ENCODE data around the gene BIN1. TPM values are rescaled to one million over a fixed set of nuclear protein-coding genes. Genes with fewer than 3 reads are reported as not detected.

BIN1 gene
- total RNA-seq, 1 donor from 2014 or later, result 597 TPM

- Histone ChIP-seq H3K4me3 (ENCODE audit: low read length in 3 of 3) (no peak overlapping the region), H3K4me1 (ENCODE audit: control insufficient read depth in 3 of 3, insufficient read depth in 3 of 3, low read length in 3 of 3) (peaks cover 92 to 99% (median 98%) of the 10 kb centered on the region in 3 donors), H3K27ac (ENCODE audit: low read depth, low read length) (peak overlapping the region; percentile 86), H3K9me3 (ENCODE audit: control insufficient read depth in 3 of 3, low read length in 3 of 3) (no peaks in the 10 kb centered on the region), H3K9ac (ENCODE audit: low read depth in 1 of 3, low read length in 3 of 3) (peak overlapping the region; percentile 51 to 82 (median 56)), H3K36me3 (ENCODE audit: control insufficient read depth in 3 of 3, insufficient read depth in 3 of 3, low read length in 3 of 3) (peaks cover 26 to 33% (median 30%) of the 10 kb centered on the region in 3 donors), H3K27me3 (ENCODE audit: control insufficient read depth in 3 of 3, insufficient read depth in 3 of 3, low read length in 3 of 3) (no peaks in the 10 kb centered on the region)
Observed at GRCh38 chr2:127072970-127073369, 34.0 kb downstream of the BIN1 start.

GRCh38 chr2:127072396-127072795 is 34.6 kb downstream of the BIN1 start:
- Histone ChIP-seq H3K4me3 (ENCODE audit: low read length in 3 of 3) (no peak overlapping the region), H3K27ac (ENCODE audit: low read depth, low read length) (peak overlapping the region; percentile 86), H3K4me1 (ENCODE audit: control insufficient read depth in 3 of 3, insufficient read depth in 3 of 3, low read length in 3 of 3) (peaks cover 92 to 99% (median 98%) of the 10 kb centered on the region in 3 donors), H3K9me3 (ENCODE audit: control insufficient read depth in 3 of 3, low read length in 3 of 3) (no peaks in the 10 kb centered on the region), H3K9ac (ENCODE audit: low read depth in 1 of 3, low read length in 3 of 3) (peak overlapping the region in 1 of 3 donors; percentile 82), H3K27me3 (ENCODE audit: control insufficient read depth in 3 of 3, insufficient read depth in 3 of 3, low read length in 3 of 3) (no peaks in the 10 kb centered on the region), H3K36me3 (ENCODE audit: control insufficient read depth in 3 of 3, insufficient read depth in 3 of 3, low read length in 3 of 3) (peaks cover 30 to 33% (median 30%) of the 10 kb centered on the region in 3 donors)

DNA sequence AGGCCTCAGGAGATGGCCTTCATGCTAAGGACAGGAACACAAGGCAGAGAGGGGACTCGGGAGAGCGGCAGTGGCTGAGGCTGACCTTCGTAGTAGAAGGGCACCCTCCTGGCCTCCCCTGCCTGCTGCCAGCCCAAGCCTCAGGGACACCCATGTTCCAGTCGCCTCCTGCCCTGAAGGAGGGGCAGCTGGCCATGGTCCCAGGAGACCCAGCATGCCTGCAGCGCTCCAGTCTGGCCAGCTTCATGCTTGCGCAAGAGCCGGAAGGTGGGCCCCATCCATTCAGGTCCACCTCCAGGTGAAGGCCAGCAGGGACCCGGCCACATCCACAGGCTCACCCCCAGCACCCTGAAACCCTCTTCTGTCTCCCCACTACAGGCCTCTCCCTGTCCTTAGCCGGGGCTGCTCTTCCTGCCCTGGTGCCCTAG is 35.0 kb downstream of the BIN1 start:
- H3K36me3 ChIP-seq (ENCODE audit: control insufficient read depth in 3 of 3, insufficient read depth in 3 of 3, low read length in 3 of 3), result peaks cover 29 to 33% (median 30%) of the 10 kb centered on the region in 3 donors
- H3K9ac ChIP-seq (ENCODE audit: low read depth in 1 of 3, low read length in 3 of 3), result peak overlapping the region in 1 of 3 donors; percentile 82
- H3K4me1 ChIP-seq (ENCODE audit: control insufficient read depth in 3 of 3, insufficient read depth in 3 of 3, low read length in 3 of 3), result peaks cover 92 to 99% (median 98%) of the 10 kb centered on the region in 3 donors
- peak overlapping the region; percentile 86 for H3K27ac ChIP-seq (ENCODE audit: low read depth, low read length)
- no peaks in the 10 kb centered on the region for H3K27me3 ChIP-seq (ENCODE audit: control insufficient read depth in 3 of 3, insufficient read depth in 3 of 3, low read length in 3 of 3)
- peak overlapping the region in 1 of 3 donors; percentile 13 for H3K4me3 ChIP-seq (ENCODE audit: low read length in 3 of 3)
- H3K9me3 ChIP-seq (ENCODE audit: control insufficient read depth in 3 of 3, low read length in 3 of 3), result no peaks in the 10 kb centered on the region

- Histone ChIP-seq H3K4me3 (ENCODE audit: low read length in 3 of 3) (no peak overlapping the region), H3K9me3 (ENCODE audit: control insufficient read depth in 3 of 3, low read length in 3 of 3) (no peaks in the 10 kb centered on the region), H3K36me3 (ENCODE audit: control insufficient read depth in 3 of 3, insufficient read depth in 3 of 3, low read length in 3 of 3) (peaks cover 26 to 33% (median 32%) of the 10 kb centered on the region in 3 donors), H3K4me1 (ENCODE audit: control insufficient read depth in 3 of 3, insufficient read depth in 3 of 3, low read length in 3 of 3) (peaks cover 96 to 100% (median 100%) of the 10 kb centered on the region in 3 donors), H3K9ac (ENCODE audit: low read depth in 1 of 3, low read length in 3 of 3) (peak overlapping the region; percentile 2 to 82 (median 27)), H3K27me3 (ENCODE audit: control insufficient read depth in 3 of 3, insufficient read depth in 3 of 3, low read length in 3 of 3) (no peaks in the 10 kb centered on the region), H3K27ac (ENCODE audit: low read depth, low read length) (peak overlapping the region; percentile 99)
Observed at GRCh38 chr2:127070221-127070620, 36.7 kb downstream of the BIN1 start.

DNA sequence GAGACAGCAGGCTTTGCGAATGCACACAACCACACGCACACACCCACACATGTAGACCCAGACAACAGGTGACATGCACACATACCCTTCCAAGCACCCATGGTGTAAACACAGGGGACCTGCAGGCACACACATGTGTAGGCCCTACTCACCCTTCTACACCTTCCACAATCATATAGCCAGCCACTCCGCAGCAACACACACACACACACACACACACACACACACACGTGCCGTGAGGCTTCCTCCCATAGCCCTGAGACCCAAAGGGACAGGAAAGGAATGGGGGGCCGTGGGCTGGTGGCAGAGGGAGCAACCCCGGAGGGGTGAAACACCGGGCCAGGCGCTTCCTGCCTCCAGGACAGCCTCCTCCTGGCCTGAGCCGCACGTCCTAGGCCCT is 37.4 kb downstream of the BIN1 start:
- peak overlapping the region in 2 of 3 donors; percentile 33 to 82 for H3K9ac ChIP-seq (ENCODE audit: low read depth in 1 of 3, low read length in 3 of 3)
- H3K4me3 ChIP-seq (ENCODE audit: low read length in 3 of 3), result no peak overlapping the region
- H3K27ac ChIP-seq (ENCODE audit: low read depth, low read length), result peak overlapping the region; percentile 99
- H3K27me3 ChIP-seq (ENCODE audit: control insufficient read depth in 3 of 3, insufficient read depth in 3 of 3, low read length in 3 of 3), result no peaks in the 10 kb centered on the region
- peaks cover 96 to 100% (median 100%) of the 10 kb centered on the region in 3 donors for H3K4me1 ChIP-seq (ENCODE audit: control insufficient read depth in 3 of 3, insufficient read depth in 3 of 3, low read length in 3 of 3)
- no peaks in the 10 kb centered on the region for H3K9me3 ChIP-seq (ENCODE audit: control insufficient read depth in 3 of 3, low read length in 3 of 3)
- H3K36me3 ChIP-seq (ENCODE audit: control insufficient read depth in 3 of 3, insufficient read depth in 3 of 3, low read length in 3 of 3), result peaks cover 26 to 33% (median 32%) of the 10 kb centered on the region in 3 donors

DNA sequence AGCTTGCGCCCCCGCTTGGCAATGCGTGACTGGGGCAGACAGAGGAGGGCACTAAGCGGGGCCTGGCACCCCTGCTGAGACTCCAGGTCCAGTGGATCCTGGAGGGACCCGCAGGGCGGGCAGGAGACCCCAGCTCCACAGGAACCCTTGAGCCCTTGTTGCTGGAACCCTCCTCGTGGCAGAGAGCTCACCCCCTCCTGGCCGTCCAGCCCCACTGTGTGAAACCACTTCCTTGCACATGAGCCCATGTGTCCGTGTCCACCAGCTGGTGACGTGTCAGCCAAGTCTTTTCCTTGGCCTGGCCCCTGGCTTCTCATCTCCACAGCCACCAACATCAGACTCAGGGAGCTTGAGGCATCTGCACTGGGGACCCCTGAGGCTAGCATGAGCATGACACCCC is 38.0 kb downstream of the BIN1 start:
- H3K27me3 ChIP-seq (ENCODE audit: control insufficient read depth in 3 of 3, insufficient read depth in 3 of 3, low read length in 3 of 3), result no peaks in the 10 kb centered on the region
- peaks cover 26 to 33% (median 32%) of the 10 kb centered on the region in 3 donors for H3K36me3 ChIP-seq (ENCODE audit: control insufficient read depth in 3 of 3, insufficient read depth in 3 of 3, low read length in 3 of 3)
- peak overlapping the region; percentile 43 to 82 (median 69) for H3K9ac ChIP-seq (ENCODE audit: low read depth in 1 of 3, low read length in 3 of 3)
- H3K9me3 ChIP-seq (ENCODE audit: control insufficient read depth in 3 of 3, low read length in 3 of 3), result no peaks in the 10 kb centered on the region
- peaks cover 96 to 100% (median 100%) of the 10 kb centered on the region in 3 donors for H3K4me1 ChIP-seq (ENCODE audit: control insufficient read depth in 3 of 3, insufficient read depth in 3 of 3, low read length in 3 of 3)
- peak overlapping the region; percentile 99 for H3K27ac ChIP-seq (ENCODE audit: low read depth, low read length)
- H3K4me3 ChIP-seq (ENCODE audit: low read length in 3 of 3), result peak overlapping the region in 1 of 3 donors; percentile 35

GRCh38 chr2:127068351-127068741 is 38.6 kb downstream of the BIN1 start:
- H3K27ac ChIP-seq (ENCODE audit: low read depth, low read length), result peak overlapping the region; percentile 99
- H3K27me3 ChIP-seq (ENCODE audit: control insufficient read depth in 3 of 3, insufficient read depth in 3 of 3, low read length in 3 of 3), result no peaks in the 10 kb centered on the region
- H3K36me3 ChIP-seq (ENCODE audit: control insufficient read depth in 3 of 3, insufficient read depth in 3 of 3, low read length in 3 of 3), result peaks cover 32 to 38% (median 37%) of the 10 kb centered on the region in 3 donors
- H3K9me3 ChIP-seq (ENCODE audit: control insufficient read depth in 3 of 3, low read length in 3 of 3), result no peaks in the 10 kb centered on the region
- peak overlapping the region in 1 of 3 donors; percentile 35 for H3K4me3 ChIP-seq (ENCODE audit: low read length in 3 of 3)
- peak overlapping the region; percentile 43 to 82 (median 69) for H3K9ac ChIP-seq (ENCODE audit: low read depth in 1 of 3, low read length in 3 of 3)
- H3K4me1 ChIP-seq (ENCODE audit: control insufficient read depth in 3 of 3, insufficient read depth in 3 of 3, low read length in 3 of 3), result peaks cover 92 to 100% (median 99%) of the 10 kb centered on the region in 3 donors

GRCh38 chr2:127067620-127068350 is 39.2 kb downstream of the BIN1 start:
- peak overlapping the region in 1 of 3 donors; percentile 29 for H3K4me3 ChIP-seq (ENCODE audit: low read length in 3 of 3)
- peaks cover 86 to 97% (median 97%) of the 10 kb centered on the region in 3 donors for H3K4me1 ChIP-seq (ENCODE audit: control insufficient read depth in 3 of 3, insufficient read depth in 3 of 3, low read length in 3 of 3)
- H3K9ac ChIP-seq (ENCODE audit: low read depth in 1 of 3, low read length in 3 of 3), result peak overlapping the region; percentile 4 to 82 (median 33)

GRCh38 chr2:127066942-127067341 is 40.0 kb downstream of the BIN1 start:
- H3K27ac ChIP-seq (ENCODE audit: low read depth, low read length), result peak overlapping the region; percentile 99
- peaks cover 38 to 50% (median 44%) of the 10 kb centered on the region in 3 donors for H3K36me3 ChIP-seq (ENCODE audit: control insufficient read depth in 3 of 3, insufficient read depth in 3 of 3, low read length in 3 of 3)
- no peak overlapping the region for H3K4me3 ChIP-seq (ENCODE audit: low read length in 3 of 3)
- no peaks in the 10 kb centered on the region for H3K27me3 ChIP-seq (ENCODE audit: control insufficient read depth in 3 of 3, insufficient read depth in 3 of 3, low read length in 3 of 3)
- peaks cover 78 to 92% (median 90%) of the 10 kb centered on the region in 3 donors for H3K4me1 ChIP-seq (ENCODE audit: control insufficient read depth in 3 of 3, insufficient read depth in 3 of 3, low read length in 3 of 3)
- peak overlapping the region; percentile 33 to 88 (median 55) for H3K9ac ChIP-seq (ENCODE audit: low read depth in 1 of 3, low read length in 3 of 3)
- H3K9me3 ChIP-seq (ENCODE audit: control insufficient read depth in 3 of 3, low read length in 3 of 3), result no peaks in the 10 kb centered on the region

More at GRCh38 chr2:127067620-127068350, 39.2 kb downstream of the BIN1 start:
- peak overlapping the region; percentile 99 for H3K27ac ChIP-seq (ENCODE audit: low read depth, low read length)
- peaks cover 37 to 43% (median 42%) of the 10 kb centered on the region in 3 donors for H3K36me3 ChIP-seq (ENCODE audit: control insufficient read depth in 3 of 3, insufficient read depth in 3 of 3, low read length in 3 of 3)
- H3K27me3 ChIP-seq (ENCODE audit: control insufficient read depth in 3 of 3, insufficient read depth in 3 of 3, low read length in 3 of 3), result no peaks in the 10 kb centered on the region
- no peaks in the 10 kb centered on the region for H3K9me3 ChIP-seq (ENCODE audit: control insufficient read depth in 3 of 3, low read length in 3 of 3)

DNA sequence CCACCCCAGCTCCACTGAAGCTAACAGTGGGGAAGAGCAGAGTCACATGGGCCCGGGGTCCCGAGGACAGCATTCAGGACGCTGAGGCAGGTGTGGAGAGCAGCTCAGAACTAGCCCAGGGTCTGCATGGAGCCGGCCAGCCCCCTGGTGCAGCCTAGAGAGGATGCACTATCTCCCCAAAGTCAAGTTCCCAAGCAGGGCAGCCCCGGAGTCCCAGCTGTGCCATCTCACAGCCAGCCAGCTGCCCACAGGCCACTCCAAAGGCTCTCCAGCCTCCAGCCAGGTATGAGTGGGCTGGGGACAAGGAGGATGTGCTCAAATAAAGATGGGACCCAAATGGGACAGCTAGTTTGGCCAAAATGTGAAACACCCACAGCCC is 41.0 kb downstream of the BIN1 start:
- H3K9ac ChIP-seq (ENCODE audit: low read depth in 1 of 3, low read length in 3 of 3), result peak overlapping the region; percentile 36 to 88 (median 64)

More for the DNA sequence above, 41.0 kb downstream of the BIN1 start:
- Histone ChIP-seq H3K4me3 (ENCODE audit: low read length in 3 of 3) (no peak overlapping the region), H3K4me1 (ENCODE audit: control insufficient read depth in 3 of 3, insufficient read depth in 3 of 3, low read length in 3 of 3) (peaks cover 72 to 91% (median 88%) of the 10 kb centered on the region in 3 donors), H3K27ac (ENCODE audit: low read depth, low read length) (peak overlapping the region; percentile 99), H3K9me3 (ENCODE audit: control insufficient read depth in 3 of 3, low read length in 3 of 3) (no peaks in the 10 kb centered on the region), H3K27me3 (ENCODE audit: control insufficient read depth in 3 of 3, insufficient read depth in 3 of 3, low read length in 3 of 3) (no peaks in the 10 kb centered on the region), H3K36me3 (ENCODE audit: control insufficient read depth in 3 of 3, insufficient read depth in 3 of 3, low read length in 3 of 3) (peaks cover 43 to 50% (median 44%) of the 10 kb centered on the region in 3 donors)
